IPS-15b (cell line): ENCODE data around the gene SERPINA5.

Experiments
- H3K27me3 ChIP-seq: one replicate; pipeline ENCODE4 v1.6.1; 2013; ENCODE audit warnings: low read length; ENCODE audit not compliant: control insufficient read depth, insufficient read depth
- H3K36me3 ChIP-seq: one replicate; pipeline ENCODE4 v1.6.1; 2013; ENCODE audit warnings: low read length; ENCODE audit not compliant: control insufficient read depth, insufficient read depth
- H3K4me1 ChIP-seq: one replicate; pipeline ENCODE4 v1.6.1; 2013; ENCODE audit warnings: mild to moderate bottlenecking, low read length; ENCODE audit not compliant: control insufficient read depth, insufficient read depth
- H3K4me3 ChIP-seq: one replicate; pipeline ENCODE4 v1.5.1; 2013; ENCODE audit warnings: low read depth, low read length
- H3K9ac ChIP-seq: one replicate; pipeline ENCODE4 v1.6.1; 2013; ENCODE audit warnings: low read depth, mild to moderate bottlenecking, low read length
- H3K9me3 ChIP-seq: one replicate; pipeline ENCODE4 v1.6.1; 2013; ENCODE audit warnings: mild to moderate bottlenecking, low read length; ENCODE audit not compliant: control insufficient read depth, insufficient read depth

SERPINA5 gene

DNA sequence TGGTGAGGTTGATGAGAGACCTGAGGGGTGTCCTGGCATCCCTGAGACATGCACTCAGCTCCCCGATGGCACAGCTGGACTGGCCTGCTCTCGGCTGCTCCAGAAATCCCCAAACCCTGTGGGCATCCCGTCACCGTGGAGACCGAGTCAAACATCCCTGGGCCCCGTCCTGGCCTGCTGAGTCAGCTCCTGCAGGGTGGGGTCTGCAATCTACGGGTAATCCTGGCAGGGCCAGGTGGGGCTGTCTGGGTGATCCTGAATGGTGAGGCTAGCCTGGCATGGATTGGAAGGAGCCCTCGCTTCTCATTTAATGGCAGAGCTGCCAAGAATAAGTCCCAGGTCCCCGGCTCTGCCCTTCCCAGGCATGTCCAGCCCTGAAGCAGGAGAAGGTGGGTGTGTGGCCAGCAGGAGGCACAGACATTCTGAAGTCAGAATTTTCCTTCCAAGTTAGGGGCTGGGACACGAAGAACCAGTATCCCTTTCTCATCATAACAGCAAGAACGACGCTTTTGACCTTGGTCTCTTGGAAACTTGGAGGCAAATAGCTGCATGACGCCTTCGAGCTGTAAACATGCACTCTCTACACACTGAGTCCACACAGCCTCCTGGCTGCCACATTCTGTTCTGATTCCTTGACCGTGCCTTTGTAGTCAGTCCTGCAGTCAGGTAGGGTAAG is 37.6 kb upstream of the SERPINA5 start:
- no peaks in the 10 kb centered on the region for H3K27me3 ChIP-seq
- H3K9me3 ChIP-seq = no peaks in the 10 kb centered on the region
- H3K4me3 ChIP-seq = no peak overlapping the region
- no peaks in the 10 kb centered on the region for H3K36me3 ChIP-seq
- H3K9ac ChIP-seq = no peak overlapping the region
- H3K4me1 ChIP-seq = peaks cover 10% of the 10 kb centered on the region

DNA sequence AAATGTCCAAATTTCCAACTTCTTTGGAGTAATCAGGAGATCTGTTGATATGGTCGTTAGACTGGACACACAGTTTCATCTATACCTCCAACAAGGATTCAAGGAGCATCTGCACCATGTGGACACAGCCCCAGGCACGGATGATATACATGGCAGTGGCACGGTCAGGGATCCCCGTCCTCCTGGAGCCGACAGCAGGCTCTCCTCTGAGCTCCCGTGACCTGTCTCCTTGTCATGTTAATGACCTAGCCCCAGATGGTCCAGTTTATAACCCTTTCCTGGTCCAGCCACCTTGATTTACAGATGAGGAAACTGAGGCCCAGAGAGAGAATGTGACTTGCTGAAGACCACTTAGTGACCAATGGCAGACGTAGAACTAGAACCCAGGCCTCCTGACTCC is 36.5 kb upstream of the SERPINA5 start:
- Histone ChIP-seq H3K4me3 (no peak overlapping the region), H3K27me3 (no peaks in the 10 kb centered on the region), H3K9ac (no peak overlapping the region), H3K36me3 (no peaks in the 10 kb centered on the region), H3K9me3 (no peaks in the 10 kb centered on the region), H3K4me1 (peaks cover 14% of the 10 kb centered on the region)

DNA sequence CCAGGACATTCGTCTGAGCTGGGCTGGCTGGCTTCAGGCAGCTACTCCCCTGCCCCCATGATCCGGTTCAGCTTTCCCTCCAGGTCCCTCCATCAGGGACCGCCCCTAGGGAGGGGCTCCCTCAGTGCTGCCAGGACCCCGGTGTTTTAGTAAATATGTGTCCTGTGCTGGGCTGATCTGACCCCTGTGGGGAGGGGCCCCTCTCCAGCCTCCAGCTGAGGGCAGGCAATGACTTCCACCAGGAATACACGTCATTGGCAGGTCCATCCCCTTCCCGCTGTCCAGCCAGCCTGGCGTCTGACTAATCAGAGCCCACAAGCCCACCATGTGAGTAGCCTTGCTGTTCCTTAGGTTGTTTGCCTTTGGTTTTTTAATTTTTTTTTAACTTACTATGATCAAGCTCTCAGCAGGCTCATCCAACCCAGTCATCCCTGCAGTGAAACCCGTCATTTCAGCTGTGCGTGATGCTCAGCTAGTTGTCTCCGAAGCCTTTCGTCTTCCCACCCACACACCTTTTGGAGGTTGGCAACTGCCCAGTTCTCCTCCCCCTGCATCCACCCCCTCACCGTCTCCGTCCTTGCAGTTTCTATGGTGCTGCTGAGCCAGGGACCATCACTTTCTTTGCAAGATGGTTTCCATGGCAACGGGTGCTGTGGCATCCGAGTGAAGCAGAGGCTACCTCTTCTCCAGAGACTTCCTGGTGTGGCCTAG is 35.9 kb upstream of the SERPINA5 start:
- Histone ChIP-seq H3K27me3 (no peaks in the 10 kb centered on the region), H3K9me3 (no peaks in the 10 kb centered on the region), H3K36me3 (no peaks in the 10 kb centered on the region), H3K4me3 (no peak overlapping the region), H3K9ac (no peak overlapping the region), H3K4me1 (peaks cover 11% of the 10 kb centered on the region)

DNA sequence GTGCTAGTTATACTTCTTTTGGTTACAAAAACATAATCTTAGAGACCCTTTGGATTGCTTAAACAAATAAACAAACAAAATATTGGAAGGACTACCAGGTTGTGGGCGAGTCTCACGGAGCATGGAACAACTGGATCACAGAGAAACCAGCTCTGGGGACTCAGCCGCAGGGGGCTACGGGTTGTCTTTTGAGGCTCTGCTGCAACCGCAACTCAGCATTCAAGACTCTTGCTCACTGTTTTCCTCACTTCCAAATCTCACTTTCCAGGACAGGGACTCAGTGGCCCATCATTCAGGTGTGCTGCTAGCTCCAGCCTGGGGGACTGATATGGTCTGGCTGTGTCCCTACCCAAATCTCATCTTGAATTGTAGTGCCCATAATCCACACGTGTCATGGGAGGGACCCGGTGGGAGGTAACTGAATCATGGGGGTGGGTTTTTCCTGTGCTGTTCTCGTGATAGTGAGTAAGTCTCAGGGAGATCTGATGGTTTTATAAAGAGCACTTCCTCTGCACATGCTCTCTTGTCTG is 34.0 kb upstream of the SERPINA5 start:
- Histone ChIP-seq H3K9me3 (no peaks in the 10 kb centered on the region), H3K27me3 (no peaks in the 10 kb centered on the region), H3K36me3 (no peaks in the 10 kb centered on the region), H3K4me1 (peaks cover 9% of the 10 kb centered on the region), H3K9ac (no peak overlapping the region), H3K4me3 (no peak overlapping the region)

DNA sequence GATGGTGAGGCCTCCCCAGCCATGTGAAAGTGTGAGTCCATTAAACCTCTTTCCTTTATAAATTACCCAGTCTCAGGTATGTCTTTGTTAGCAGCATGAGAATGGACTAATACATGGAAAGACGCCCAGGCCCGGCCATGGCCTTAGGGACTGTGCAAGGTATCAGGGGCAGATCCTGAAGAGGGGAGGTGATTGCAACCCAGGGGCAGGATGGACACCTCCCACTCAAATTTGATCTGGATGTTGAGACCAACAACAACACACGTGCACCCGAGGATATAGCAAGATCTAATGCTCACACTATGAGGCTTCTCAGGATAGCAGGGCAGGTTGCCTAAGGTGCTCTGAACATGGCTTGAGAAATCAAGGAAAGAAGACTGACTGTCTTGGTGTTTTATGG is 33.5 kb upstream of the SERPINA5 start:
- H3K9me3 ChIP-seq = no peaks in the 10 kb centered on the region
- H3K36me3 ChIP-seq = no peaks in the 10 kb centered on the region
- no peaks in the 10 kb centered on the region for H3K27me3 ChIP-seq
- H3K4me1 ChIP-seq = peaks cover 9% of the 10 kb centered on the region
- no peak overlapping the region for H3K9ac ChIP-seq
- H3K4me3 ChIP-seq = no peak overlapping the region

DNA sequence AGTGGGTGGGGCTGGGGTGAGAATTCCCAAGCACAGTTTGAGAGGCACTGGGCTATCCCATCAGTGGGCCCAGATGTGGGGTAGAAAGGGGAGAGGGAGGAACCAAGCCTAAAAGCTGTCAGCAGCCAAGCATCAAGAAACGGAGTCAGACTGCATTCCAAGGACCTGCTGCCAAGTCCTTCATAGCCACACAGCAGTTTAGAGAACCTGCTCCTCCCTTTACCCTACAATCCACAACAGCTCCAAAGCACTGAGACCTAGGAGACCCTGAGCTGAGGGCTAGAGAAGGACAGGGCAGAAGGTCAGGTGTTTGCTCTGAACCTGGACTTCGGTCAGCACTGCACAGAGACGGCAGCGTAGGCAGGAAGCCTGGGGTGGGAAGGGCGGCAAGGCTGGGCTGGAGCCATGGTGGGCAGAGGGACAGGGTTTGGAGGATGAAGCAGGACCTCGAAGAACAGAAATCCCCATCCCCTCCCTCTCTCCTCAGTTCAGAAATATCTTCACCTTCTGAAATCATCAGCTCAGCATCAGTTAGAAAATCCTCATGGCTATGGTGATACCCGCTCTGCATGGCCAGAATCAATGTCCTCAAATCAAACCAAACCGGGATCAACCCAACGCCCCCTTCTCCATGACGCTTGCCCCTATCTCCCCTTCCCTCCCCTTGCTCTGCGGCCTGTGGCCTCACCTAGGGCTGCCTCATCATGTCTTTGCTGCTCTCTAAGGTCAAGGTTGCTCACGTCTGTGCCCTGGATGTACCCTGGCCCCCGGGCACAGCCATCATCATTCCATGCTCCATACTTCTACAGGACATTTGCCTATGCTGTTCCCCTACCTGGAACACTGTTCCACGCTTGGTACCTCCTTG is 32.9 kb upstream of the SERPINA5 start:
- Histone ChIP-seq H3K9ac (no peak overlapping the region), H3K9me3 (no peaks in the 10 kb centered on the region), H3K4me3 (no peak overlapping the region), H3K4me1 (peaks cover 9% of the 10 kb centered on the region), H3K36me3 (no peaks in the 10 kb centered on the region), H3K27me3 (no peaks in the 10 kb centered on the region)

DNA sequence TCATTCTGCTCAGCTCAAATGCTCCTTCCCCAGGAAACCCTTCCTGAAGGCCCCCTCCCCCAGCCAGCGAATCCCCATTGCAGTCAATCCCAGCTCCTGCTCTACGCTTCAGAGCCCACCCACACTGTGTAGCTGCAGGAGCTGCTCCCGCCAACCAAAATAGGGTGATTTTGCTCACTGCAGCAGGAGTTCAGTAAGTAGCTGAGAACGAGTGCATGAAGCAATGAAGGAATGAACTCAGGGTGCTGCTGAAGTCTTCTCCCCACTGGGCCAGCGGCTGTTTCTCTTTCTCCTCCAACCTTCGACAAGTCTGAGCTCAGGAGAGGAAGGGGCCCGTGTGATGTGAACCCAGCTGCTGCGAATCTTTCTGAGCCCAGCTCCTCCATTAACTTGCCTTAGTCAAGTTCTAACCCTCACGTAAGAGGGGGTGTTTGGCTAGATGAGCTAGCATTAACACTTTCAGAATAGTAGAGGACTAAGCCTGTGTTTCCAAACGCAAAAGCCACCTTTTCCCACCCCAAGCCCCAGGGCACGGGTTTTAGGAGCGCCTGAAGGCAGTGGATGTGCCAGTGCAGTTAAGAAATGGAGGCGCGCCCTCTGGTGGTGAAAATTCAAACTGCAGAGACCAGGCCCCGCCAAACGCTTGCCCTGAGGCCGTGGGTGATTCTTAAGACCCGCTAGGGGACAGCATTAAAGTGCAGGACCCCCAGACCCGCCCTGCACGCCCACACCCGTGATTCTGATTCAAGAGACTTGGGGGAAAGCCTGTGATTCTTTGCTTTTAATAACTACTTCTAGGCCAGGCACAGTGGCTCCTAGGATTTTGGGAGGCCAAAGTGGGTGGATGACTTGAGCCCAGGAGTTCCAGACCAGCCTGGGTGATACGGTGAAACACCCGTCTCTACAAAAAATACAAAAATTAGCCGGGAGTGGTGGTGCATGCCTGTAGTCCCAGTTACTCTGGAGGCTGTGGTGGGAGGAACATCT is 31.9 kb upstream of the SERPINA5 start:
- Histone ChIP-seq H3K27me3 (no peaks in the 10 kb centered on the region), H3K9me3 (no peaks in the 10 kb centered on the region), H3K9ac (no peak overlapping the region), H3K4me1 (peaks cover 7% of the 10 kb centered on the region), H3K4me3 (no peak overlapping the region), H3K36me3 (no peaks in the 10 kb centered on the region)

DNA sequence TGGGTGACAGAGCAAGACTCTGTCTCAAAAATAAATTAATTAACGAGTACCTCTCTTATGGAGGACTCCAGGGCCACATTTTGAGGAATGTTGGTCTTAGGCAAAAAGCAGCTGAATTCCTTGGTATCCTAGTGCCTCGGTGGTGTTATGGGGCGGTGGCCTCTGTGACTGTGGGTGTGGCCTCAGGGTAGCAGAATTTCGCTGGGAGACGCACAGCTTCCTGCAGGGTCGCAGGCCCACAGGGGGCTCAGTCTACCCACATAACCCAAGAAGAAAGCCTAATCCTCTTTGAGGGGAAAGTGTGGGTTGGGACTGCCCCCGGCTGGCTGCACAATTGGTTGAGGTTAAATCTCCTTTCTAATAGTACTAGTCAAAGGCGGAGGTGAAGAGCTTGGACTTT is 31.2 kb upstream of the SERPINA5 start:
- Histone ChIP-seq H3K27me3 (no peaks in the 10 kb centered on the region), H3K36me3 (no peaks in the 10 kb centered on the region), H3K4me1 (peaks cover 4% of the 10 kb centered on the region), H3K4me3 (no peak overlapping the region), H3K9ac (no peak overlapping the region), H3K9me3 (no peaks in the 10 kb centered on the region)

DNA sequence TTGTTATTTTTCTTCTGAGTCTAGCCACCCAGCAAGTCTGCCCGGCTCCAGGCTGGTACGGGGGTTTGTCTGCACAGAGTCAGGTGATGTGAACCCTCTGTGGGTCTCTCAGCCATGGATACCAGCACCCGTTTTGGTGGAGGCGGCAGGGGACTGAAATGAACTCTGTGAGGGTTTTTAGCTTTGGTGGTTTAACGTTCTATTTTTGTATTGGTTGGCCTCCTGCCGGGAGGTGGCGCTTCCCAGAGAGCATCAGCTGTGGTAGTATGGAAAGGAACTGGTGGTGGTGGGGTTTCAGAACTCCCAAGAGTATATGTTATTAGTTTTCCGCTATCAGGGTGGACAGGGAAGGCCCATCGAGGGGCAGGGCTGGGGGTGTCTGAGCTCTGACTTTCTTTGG is 25.2 kb upstream of the SERPINA5 start:
- no peaks in the 10 kb centered on the region for H3K4me1 ChIP-seq
- H3K9me3 ChIP-seq = no peaks in the 10 kb centered on the region
- no peak overlapping the region for H3K9ac ChIP-seq
- no peak overlapping the region for H3K4me3 ChIP-seq
- H3K27me3 ChIP-seq = no peaks in the 10 kb centered on the region
- H3K36me3 ChIP-seq = no peaks in the 10 kb centered on the region

DNA sequence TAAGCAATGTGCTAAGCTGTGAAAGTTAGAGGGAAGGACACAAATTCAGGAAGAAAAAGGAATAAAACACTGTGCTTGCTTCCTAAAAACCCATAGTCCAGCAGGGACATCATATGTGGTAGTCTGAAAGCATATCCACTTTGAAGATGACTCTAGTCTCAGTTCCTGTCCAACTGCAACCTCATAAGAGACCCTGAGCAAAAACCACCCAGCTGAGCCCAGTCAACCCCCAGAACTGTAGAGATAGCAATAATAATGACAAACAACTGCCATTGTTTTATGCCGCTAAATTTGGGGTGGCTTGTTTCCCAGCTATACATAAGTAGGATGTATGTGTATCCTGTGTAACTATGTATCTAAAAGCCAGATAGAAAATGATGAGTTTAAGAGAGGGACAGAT is 23.9 kb upstream of the SERPINA5 start:
- H3K4me1 ChIP-seq = no peaks in the 10 kb centered on the region
- H3K4me3 ChIP-seq = no peak overlapping the region
- H3K9ac ChIP-seq = no peak overlapping the region
- no peaks in the 10 kb centered on the region for H3K36me3 ChIP-seq
- no peaks in the 10 kb centered on the region for H3K27me3 ChIP-seq
- no peaks in the 10 kb centered on the region for H3K9me3 ChIP-seq

- no peaks in the 10 kb centered on the region for H3K27me3 ChIP-seq
- H3K4me3 ChIP-seq = no peak overlapping the region
- H3K9ac ChIP-seq = no peak overlapping the region
- no peaks in the 10 kb centered on the region for H3K36me3 ChIP-seq
- no peaks in the 10 kb centered on the region for H3K4me1 ChIP-seq
- no peaks in the 10 kb centered on the region for H3K9me3 ChIP-seq
Measured at GRCh38 chr14:94558842-94559241, 22.4 kb upstream of the SERPINA5 start.
